K562 (cell line): ENCODE results near the gene USHBP1. TPM values are rescaled to one million over a fixed set of nuclear protein-coding genes. Genes with fewer than 3 reads are reported as not detected.

Experiments used
- ATAC-seq: fragments of 200-7000 bp; cut with Tn5 transposase; 3 replicates; pipeline ENCODE4 v1.9.1; 2020; ENCODE audit warnings: moderate library complexity
- BruUV-seq: library from RNA; stranded (reverse); fragments of 400-500 nt; replicated peaks from 2 replicates; lab custom pipeline; 2021; lab: Mats Ljungman, UMichigan
- CTCF ChIA-PET: fragments of 300-600 bp; formaldehyde crosslinking; extraction: SDS; loops from one replicate; lab custom pipeline; 2021; ENCODE audit warnings: low intra/inter-chr PET ratio; lab: Yijun Ruan, JAX
- POLR2A ChIA-PET: fragments of 300-600, 350-650 bp; sonication (Branson Sonifier 250); formaldehyde crosslinking; extraction: SDS; loops from one replicate; lab custom pipeline; 2021; ENCODE audit warnings: antibody characterized with exemption, inconsistent platforms; lab: Yijun Ruan, JAX
- DNase-seq, 4 experiments: peaks; one replicate each; pipeline versions ENCODE4 v3.0.0 to v3.0.0-alpha.2; 2011 to 2018; ENCODE audit warnings: low spot score in 3 of 4, mixed read lengths in 3 of 4; ENCODE audit errors: extremely low read depth in 1 of 4
- FAIRE-seq: peaks from 2 replicates; lab custom pipeline; 2011; peaks lifted over from hg19 to GRCh38; lab: Jason Lieb, UNC
- H2AFZ ChIP-seq: 2 replicates; pipeline ENCODE4 v1.6.0; 2011; ENCODE audit warnings: low read depth, low read length, control low read depth, inconsistent platforms
- H3K27ac ChIP-seq: fragments of 200-600 bp; 3 replicates; pipeline ENCODE4 v1.8.0; 2011; ENCODE audit warnings: low read depth, mild to moderate bottlenecking, control low read depth, inconsistent platforms, low read length, moderate library complexity, mixed read lengths; ENCODE audit errors: extremely low read depth
- H3K27me3 ChIP-seq, 2 experiments: fragments of 300-600 bp in 1 of 2; 2 replicates in 1 of 2; 3 replicates in 1 of 2; pipeline versions ENCODE4 v1.6.0 to v1.8.0; 2011; ENCODE audit warnings: inconsistent platforms in 2 of 2, low read length in 2 of 2, mild to moderate bottlenecking in 1 of 2, mixed read lengths in 1 of 2, moderate library complexity in 1 of 2; ENCODE audit not compliant: control insufficient read depth in 2 of 2, insufficient read depth in 2 of 2
- H3K36me3 ChIP-seq: fragments of 300-600 bp; 3 replicates; pipeline ENCODE4 v1.8.0; 2011; ENCODE audit warnings: mild to moderate bottlenecking, low read length, inconsistent platforms; ENCODE audit not compliant: control insufficient read depth, insufficient read depth
- H3K4me1 ChIP-seq, 2 experiments: fragments of 200-600 bp in 1 of 2; replicated peaks in 1 of 2; 2 replicates in 1 of 2; 3 replicates in 1 of 2; pipeline versions ENCODE4 v1.5.1 to v1.8.0; 2011; ENCODE audit warnings: inconsistent platforms in 2 of 2, low read length in 2 of 2, mild to moderate bottlenecking in 1 of 2, mixed read lengths in 1 of 2, moderate library complexity in 1 of 2; ENCODE audit not compliant: control insufficient read depth in 2 of 2, insufficient read depth in 2 of 2
- H3K4me2 ChIP-seq: 2 replicates; pipeline ENCODE4 v1.6.1; 2011; ENCODE audit warnings: low read length, control low read depth, inconsistent platforms, mixed read lengths; ENCODE audit not compliant: insufficient read depth
- H3K4me3 ChIP-seq: fragments of 200-600 bp; sonication (generic), shearing (Covaris generic); 2 replicates; pipeline ENCODE4 v1.5.1; 2016; ENCODE audit warnings: control low read depth, inconsistent platforms
- H3K79me2 ChIP-seq: fragments of 200-600 bp; 3 replicates; pipeline ENCODE4 v1.8.0; 2011; ENCODE audit warnings: low read length, inconsistent platforms; ENCODE audit not compliant: control insufficient read depth, insufficient read depth
- H3K9ac ChIP-seq, 2 experiments: 2 replicates each; pipeline versions ENCODE4 v1.6.0 to v1.6.1; 2011; ENCODE audit warnings: low read depth in 2 of 2, low read length in 2 of 2, control low read depth in 1 of 2, inconsistent platforms in 1 of 2, mild to moderate bottlenecking in 1 of 2, mixed read lengths in 1 of 2; ENCODE audit not compliant: insufficient read depth in 1 of 2
- H3K9me1 ChIP-seq: one replicate; pipeline ENCODE4 v1.6.0; 2011; ENCODE audit warnings: inconsistent platforms, mild to moderate bottlenecking, low read length, moderate library complexity; ENCODE audit not compliant: control insufficient read depth, insufficient read depth
- H3K9me3 ChIP-seq: replicated peaks from 2 replicates; pipeline ENCODE4 v1.5.1; 2011; ENCODE audit warnings: low read depth, low read length, inconsistent platforms; ENCODE audit not compliant: control insufficient read depth, insufficient read depth
- H4K20me1 ChIP-seq: replicated peaks from 2 replicates; pipeline ENCODE4 v1.6.1; 2011; ENCODE audit warnings: low read length, inconsistent platforms, mixed read lengths; ENCODE audit not compliant: control insufficient read depth, insufficient read depth
- ARID4B ChIP-seq: sonication (generic); formaldehyde crosslinking; IDR thresholded peaks from 2 replicates; pipeline ENCODE4 v1.8.0; 2022; ENCODE audit warnings: mild to moderate bottlenecking, missing genetic modification reagents
- SREBF2 ChIP-seq: sonication (generic); formaldehyde crosslinking; IDR thresholded peaks from 2 replicates; pipeline ENCODE4 v1.4.0; 2020; ENCODE audit warnings: mild to moderate bottlenecking, missing genetic modification reagents
- WGBS: fragments of 100-300 bp; shearing (Covaris generic); methylation state at CpG from one replicate; pipeline ENCODE4 v1.1.6; 2016; ENCODE audit warnings: low coverage, mixed read lengths; ENCODE audit not compliant: insufficient coverage; ENCODE audit errors: missing lambda C conversion rate; 5-methylcytosine and 5-hydroxymethylcytosine counted together
- in situ Hi-C: fragments of 300-500 bp; cut with MboI; formaldehyde crosslinking; loops from 4 replicates; pipeline ENCODE4 v1.15.0; 2018; ENCODE audit warnings: inconsistent platforms, mixed read lengths
- intact Hi-C: fragments of 100-400 bp; cut with micrococcal nuclease; formaldehyde crosslinking; loops from 2 replicates; pipeline ENCODE4 v1.14.2; 2022
- polyA plus RNA-seq, 8 experiments: library from polyadenylated mRNA; depleted of rRNA in 4 of 8; stranded (reverse) in 5 of 8; unstranded in 3 of 8; fragments of >200 nt; fragmentation: Nextera tagmentation in 2 of 8; fragmentation: Illumina TruSeq in 1 of 8; extraction: Ambion mirVana in 2 of 8; extraction: Trizol in 1 of 8; gene quantifications; 2 replicates each; pipeline versions ENCODE4 v1.2.1 to v1.2.3, GENCODE V29; 2011 to 2014; ENCODE audit warnings: inconsistent platforms in 1 of 8, missing spikeins in 1 of 8
- total RNA-seq, 7 experiments: library from RNA; depleted of rRNA in 6 of 7; stranded (reverse); fragments of >200 nt in 6 of 7; fragmentation: Illumina TruSeq in 2 of 7; extraction: Trizol in 2 of 7; gene quantifications; 2 replicates each; pipeline versions ENCODE4 v1.2.1 to v1.2.3, GENCODE V29; 2011 to 2021; ENCODE audit warnings: low replicate concordance in 1 of 7
- TF ChIP-seq, protein P1 (sequence below): fragments of 200-800 bp; sonication (Bioruptor generic); IDR thresholded peaks from 2 replicates; pipeline ENCODE4 v1.6.1; 2017; ENCODE audit warnings: missing genetic modification characterization, missing compliant biosample characterization

The USHBP1 gene
- total and polyA plus RNA-seq, 9 of the 15 experiments (the other 6 are each of a cell fraction or from before 2014, with no cell fraction given), result 0.03 to 0.10 (median 0.05) TPM; not detected in 5

DNA sequence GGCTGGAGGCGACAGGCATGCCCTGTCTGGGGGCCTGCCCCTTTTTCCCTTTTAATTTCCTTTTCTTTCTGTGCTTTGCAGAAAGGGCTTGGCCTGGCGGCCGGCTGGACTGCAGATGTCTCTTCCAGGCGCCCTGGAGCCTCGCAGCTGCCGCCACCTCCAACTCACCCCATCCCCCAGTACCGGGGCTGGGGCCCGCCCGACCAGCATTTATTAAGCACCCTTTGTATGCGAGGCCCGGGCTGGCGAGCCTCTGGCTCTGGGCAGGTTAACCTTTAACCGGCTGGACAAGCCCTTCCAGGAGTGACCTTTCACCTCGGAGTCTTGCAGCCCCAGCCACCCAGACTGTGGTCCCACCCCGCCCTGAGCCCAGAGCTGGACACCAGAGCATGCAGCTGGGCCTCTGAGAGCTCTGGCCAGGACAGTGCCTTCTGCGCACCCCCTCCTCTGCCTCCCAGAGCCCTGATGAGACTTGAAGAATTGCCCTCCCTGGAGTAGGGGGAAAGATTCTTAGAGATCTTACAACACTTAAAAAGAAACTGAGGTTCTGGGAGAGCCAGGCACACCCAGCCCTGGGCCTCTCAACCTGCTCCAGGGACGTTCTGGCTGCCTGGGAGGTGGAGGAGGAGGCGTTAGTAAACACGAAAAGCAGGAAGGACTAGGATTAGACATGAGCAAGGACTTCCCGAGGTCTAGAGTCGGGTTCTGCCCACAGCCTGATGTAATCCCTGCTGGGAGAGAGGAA, 17.7 kb downstream of the USHBP1 start:
- Histone ChIP-seq H3K4me2 (peak overlapping the region; percentile 81), H4K20me1 (peaks cover 15% of the 10 kb centered on the region), H3K36me3 (peaks cover 6% of the 10 kb centered on the region; the same call in 1 of the 3 replicates), H3K4me3 (peak overlapping the region; percentile 43), H3K9ac (peak overlapping the region; percentile 76 to 87), H3K27me3 (no peaks in the 10 kb centered on the region), H3K9me1 (no peaks in the 10 kb centered on the region), H3K4me1 (peaks cover 45 to 82% of the 10 kb centered on the region in 2 experiments), H3K9me3 (no peaks in the 10 kb centered on the region), H3K27ac (peak overlapping the region; percentile 96), H2AFZ (peak overlapping the region; percentile 91), H3K79me2 (peaks cover 34% of the 10 kb centered on the region)
- WGBS, result 11% methylated on average over 20 of the region's 21 CpGs
- ChIA-PET CTCF (no interaction called here), POLR2A (interaction anchor here (0.6 kb wide), 1 partner anchor 38 kb away, joined by 4 read pairs; no protein-coding TSS in a partner anchor)
- in situ Hi-C loops (no loop called here), intact Hi-C loops (loop anchor here (5.0 kb wide), 1 partner anchor 40 kb away; no protein-coding TSS in a partner anchor)
- BruUV-seq, result no TSS peak
- peak in 1 of 4 experiments; percentile 47 for DNase-seq
- FAIRE-seq, result peak; percentile 82
- ATAC-seq, result peak; percentile 10
- TF ChIP-seq SREBF2 (CRISPR knock-in tag) (no peak), ARID4B (CRISPR knock-in tag) (no peak)
- TF ChIP-seq, protein P1, sequence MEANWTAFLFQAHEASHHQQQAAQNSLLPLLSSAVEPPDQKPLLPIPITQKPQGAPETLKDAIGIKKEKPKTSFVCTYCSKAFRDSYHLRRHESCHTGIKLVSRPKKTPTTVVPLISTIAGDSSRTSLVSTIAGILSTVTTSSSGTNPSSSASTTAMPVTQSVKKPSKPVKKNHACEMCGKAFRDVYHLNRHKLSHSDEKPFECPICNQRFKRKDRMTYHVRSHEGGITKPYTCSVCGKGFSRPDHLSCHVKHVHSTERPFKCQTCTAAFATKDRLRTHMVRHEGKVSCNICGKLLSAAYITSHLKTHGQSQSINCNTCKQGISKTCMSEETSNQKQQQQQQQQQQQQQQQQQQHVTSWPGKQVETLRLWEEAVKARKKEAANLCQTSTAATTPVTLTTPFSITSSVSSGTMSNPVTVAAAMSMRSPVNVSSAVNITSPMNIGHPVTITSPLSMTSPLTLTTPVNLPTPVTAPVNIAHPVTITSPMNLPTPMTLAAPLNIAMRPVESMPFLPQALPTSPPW (CRISPR knock-in tag), result no peak
